Stimulated activated CD4-positive, alpha-beta T cell treated with anti-CD3 and anti-CD28 coated beads, Interleukin-1b, Interleukin-23, amount 100 ng/mL, for 24 hours (primary cell): Measurements from ENCODE around the gene SKAP1.

Experiments used
- DNase-seq, 4 experiments: peaks; one replicate each; pipeline ENCODE4 v3.0.0-alpha.2; 2020; ENCODE audit warnings: low read depth in 4 of 4, low spot score in 1 of 4

Gene SKAP1

GRCh38 chr17:48149787-48150463 lies 280.1 kb downstream of the SKAP1 start:
- no peak for DNase-seq

GRCh38 chr17:48148854-48149786 lies 280.9 kb downstream of the SKAP1 start:
- no peak for DNase-seq

GRCh38 chr17:48148029-48148770 lies 281.8 kb downstream of the SKAP1 start:
- no peak for DNase-seq

GRCh38 chr17:48144976-48145798 lies 284.8 kb downstream of the SKAP1 start:
- no peak for DNase-seq

GRCh38 chr17:48144231-48144630 lies 285.8 kb downstream of the SKAP1 start:
- DNase-seq: no peak

GRCh38 chr17:48143629-48144028 lies 286.4 kb downstream of the SKAP1 start:
- DNase-seq: no peak

- no peak for DNase-seq
Measured at GRCh38 chr17:48139944-48140343, 290.1 kb downstream of the SKAP1 start.

GRCh38 chr17:48137656-48138055 lies 292.4 kb downstream of the SKAP1 start:
- no peak for DNase-seq

- no peak for DNase-seq
Measured at GRCh38 chr17:48134912-48135480, 295.0 kb downstream of the SKAP1 start.

GRCh38 chr17:48132385-48132784 lies 297.6 kb downstream of the SKAP1 start:
- DNase-seq: no peak

- DNase-seq: peak in 3 of 4 experiments; percentile 21 to 49 (median 23)
Measured at GRCh38 chr17:48131216-48131824, 298.7 kb downstream of the SKAP1 start.

GRCh38 chr17:48129981-48130380 lies 300.0 kb downstream of the SKAP1 start:
- DNase-seq: no peak

GRCh38 chr17:48128400-48128799 lies 301.6 kb downstream of the SKAP1 start:
- DNase-seq: no peak

- DNase-seq: no peak
Measured at GRCh38 chr17:48127371-48128051, 302.5 kb downstream of the SKAP1 start.

GRCh38 chr17:48126532-48126850 lies 303.5 kb downstream of the SKAP1 start:
- DNase-seq: no peak

- DNase-seq: no peak
Measured at GRCh38 chr17:48125829-48126531, 304.0 kb downstream of the SKAP1 start.

GRCh38 chr17:48123776-48124388 lies 306.1 kb downstream of the SKAP1 start:
- DNase-seq: no peak

- no peak for DNase-seq
Measured at GRCh38 chr17:48123111-48123510, 306.9 kb downstream of the SKAP1 start.

GRCh38 chr17:48122665-48123045 lies 307.4 kb downstream of the SKAP1 start:
- DNase-seq: no peak
